CD4-positive, alpha-beta T cell treated with Interleukin-15 for 4 hours (primary cell): ENCODE data around the gene NIPBL.
"Not testable (repeated sequence)": the region's sequence is repeated elsewhere in the genome, so short reads cannot be mapped to it uniquely, and the experiment has no call there.

Experiments used
- DNase-seq: peaks from one replicate; pipeline ENCODE4 v3.0.0-alpha.2; 2020; ENCODE audit warnings: low spot score

NIPBL gene

DNA sequence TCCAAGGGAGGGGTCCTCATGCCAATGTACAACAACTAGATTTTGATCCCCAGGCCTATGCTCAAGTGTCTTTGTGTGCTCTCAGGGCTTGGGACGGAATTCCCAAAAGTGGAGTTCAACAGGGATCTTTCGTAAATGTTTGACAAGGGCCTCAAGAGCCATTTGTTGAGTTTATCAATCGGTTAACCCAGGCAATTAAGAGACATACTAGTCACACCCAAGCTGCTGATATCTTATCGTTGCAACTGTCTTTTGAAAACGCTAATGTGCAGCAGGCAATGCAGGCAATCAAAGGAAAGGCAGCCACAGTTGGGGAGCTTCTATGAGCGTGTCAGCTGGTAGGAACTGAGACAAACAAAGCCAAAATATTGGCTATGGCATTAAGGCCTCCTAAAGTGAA lies 211.4 kb downstream of the NIPBL start:
- no peak for DNase-seq

DNA sequence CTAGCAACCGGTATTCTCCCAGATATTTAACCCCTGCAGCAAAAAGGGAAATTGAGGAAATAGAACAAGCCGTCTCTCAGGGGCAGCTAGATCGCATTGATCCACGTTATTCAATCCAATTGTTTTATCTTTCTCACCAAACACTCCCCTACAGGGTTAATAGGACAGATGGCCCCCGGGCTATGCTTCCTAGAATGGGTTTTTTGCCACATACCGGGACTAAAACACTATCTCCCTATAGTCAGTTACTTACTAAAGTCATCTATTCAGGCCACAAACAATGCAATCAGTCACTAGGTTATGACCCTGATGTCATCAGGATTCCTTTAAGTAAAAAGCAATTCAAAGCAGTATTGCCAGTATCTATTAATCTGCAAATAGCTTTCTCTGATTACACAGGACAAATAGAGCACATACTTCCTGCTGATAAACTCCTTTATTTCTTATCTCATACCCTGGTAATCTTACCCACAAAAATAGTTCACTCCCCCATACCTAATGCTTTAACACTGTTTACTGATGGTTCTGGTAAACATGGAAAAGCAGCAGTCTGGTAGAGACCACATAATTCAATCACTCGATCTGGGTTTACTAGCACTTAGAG lies 213.7 kb downstream of the NIPBL start:
- DNase-seq = no peak

DNA sequence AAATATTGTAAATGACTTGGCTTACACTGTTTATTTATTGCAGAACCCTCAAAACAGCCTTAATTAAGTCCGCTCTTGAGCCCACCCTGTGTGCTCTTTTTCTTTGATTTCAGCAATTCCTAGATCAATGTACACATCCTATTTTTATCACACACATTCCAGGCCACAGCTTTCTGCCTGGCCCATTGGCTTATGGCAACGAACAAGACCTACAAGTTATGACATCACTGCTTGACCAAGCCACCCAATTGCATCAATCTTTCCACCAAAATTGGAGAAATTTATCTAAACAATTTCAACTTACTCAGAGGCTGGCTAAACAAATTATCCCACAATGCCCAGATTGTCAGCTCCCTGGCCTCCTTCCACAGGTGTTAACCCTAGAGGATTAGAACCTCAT lies 214.2 kb downstream of the NIPBL start:
- DNase-seq = no peak

DNA sequence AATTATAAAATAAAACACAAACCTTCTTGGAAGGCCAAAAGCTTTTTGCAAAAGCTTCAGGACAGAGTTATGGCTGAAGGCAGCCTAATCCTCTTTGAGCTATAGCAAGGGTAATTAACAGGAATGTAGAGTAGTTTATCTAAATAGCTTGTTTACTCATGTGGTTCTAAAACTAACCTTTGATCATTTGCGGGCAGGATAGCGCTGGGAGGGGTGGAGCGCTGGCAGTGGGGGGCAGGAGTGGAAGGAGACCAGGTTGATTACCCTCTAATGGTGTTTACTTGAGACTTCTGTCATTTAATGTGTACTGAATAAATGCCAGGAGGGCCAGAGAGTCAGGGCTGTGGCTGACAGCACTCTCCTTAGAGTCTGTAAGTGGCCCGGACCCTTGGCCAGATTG lies 217.2 kb downstream of the NIPBL start:
- DNase-seq = not testable (repeated sequence)

DNA sequence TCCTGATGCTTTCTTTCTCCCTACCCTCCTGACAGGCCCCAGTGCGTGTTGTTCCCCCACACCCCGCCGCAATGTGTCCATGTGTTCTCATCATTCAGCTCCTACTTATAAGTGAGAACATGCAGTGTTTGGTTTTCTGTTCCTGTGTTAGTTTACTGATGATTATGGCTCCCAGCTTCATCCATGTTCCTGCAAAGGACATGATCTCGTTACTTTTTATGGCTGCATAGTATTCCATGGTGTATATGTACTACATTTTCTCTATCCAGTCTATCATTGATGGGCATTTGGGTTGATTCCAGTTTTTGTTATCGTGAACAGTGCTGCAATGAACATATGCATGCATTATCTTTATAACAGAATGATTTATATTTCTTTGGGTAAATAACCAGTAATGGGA lies 222.7 kb downstream of the NIPBL start:
- DNase-seq = not testable (repeated sequence)

DNA sequence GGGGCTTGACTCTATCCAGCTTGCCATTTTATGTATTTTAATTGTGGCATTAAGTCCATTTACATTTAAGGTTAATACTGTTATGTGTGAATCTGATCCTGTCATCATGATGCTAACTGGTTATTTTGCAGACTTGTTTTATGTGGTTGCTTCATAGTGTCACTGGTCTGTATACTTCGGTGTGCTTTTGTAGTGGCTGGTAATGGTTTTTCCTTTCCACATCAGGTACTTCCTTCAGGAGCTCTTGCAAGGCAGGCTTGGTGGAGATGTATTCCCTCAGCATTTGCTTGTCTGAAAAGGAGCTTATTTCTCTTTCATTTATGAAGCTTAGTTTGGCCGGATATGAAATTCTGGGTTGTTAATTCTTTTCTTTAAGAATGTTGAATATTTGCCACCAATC lies 226.7 kb downstream of the NIPBL start:
- no peak for DNase-seq

DNA sequence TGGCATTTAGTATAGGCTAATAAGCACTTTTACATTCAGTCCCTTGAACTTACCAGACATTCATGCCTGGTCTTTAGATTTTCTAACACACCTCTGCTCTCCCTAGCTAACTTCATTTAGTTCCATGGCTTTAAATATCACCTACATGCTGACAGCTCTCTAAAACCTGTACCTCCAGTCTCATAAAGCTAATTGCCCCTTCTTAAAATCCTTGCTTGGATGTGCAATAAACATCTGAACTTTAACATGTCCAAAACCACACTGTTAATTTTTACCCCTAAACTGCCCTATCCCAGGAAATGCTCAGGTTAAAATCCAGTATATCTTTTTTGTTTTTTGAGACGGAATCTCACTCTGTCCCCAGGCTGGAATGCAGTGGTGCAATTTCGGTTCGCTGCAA lies 232.8 kb downstream of the NIPBL start:
- no peak for DNase-seq

DNA sequence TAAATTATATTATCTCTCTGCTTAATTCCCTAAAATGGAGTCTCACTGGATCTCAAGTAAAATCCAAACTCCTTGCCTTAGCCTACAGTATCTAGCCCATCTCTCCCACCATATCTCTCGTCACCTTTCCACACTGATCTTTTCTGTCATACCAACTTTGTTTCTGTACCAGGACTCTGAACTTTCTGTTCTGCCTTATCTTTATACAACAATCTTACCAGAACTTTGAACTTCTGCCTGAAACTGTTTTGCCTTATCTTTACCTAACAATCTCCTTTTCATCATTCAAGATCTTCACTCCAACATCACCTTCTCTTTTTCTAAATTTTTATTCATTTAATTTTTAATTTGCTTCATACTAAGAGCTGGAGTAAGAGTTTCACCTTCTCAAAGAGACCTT lies 233.6 kb downstream of the NIPBL start:
- DNase-seq = no peak

DNA sequence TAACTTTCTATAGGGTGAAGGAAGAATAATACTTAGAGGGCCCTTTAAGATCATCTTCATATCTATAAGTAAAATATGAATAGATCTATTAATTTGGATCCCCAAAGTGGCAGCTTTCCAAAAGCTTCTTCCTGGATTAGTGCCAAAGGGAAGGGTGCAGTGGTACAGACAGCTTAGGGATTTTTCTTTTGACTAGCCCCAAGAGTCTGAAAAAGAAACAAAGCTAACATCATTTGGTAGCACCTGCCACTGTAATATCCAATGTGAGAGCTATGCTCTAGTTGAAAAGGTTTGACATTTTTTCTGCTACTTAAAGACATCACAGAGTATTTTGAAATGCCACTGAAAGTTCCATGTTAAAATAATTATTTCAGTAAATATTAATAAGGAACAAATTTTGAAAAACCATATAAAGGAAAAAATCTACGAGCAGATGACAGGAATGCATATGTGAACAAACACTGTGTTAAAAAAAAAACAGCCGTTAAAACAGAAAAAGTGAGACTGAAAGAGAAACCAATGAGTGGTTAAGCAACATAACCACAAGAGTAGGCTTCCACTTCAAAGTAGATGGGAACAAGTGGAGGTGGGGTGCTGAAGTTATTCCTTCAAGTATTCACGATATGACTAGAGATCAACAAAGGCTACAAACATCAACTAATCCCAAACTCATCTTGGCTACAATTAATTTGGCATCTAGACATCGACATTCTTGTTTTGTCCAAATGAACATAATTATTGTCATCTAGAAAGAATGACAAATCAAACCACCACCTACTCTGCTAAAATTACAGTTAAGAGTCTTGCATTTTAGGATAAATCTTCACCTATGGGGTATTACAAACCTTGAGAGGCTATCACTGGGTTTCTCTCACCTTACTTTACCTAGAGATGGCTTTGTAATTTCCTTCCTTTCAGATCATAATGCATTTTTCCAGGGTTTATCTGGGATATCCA lies 235.1 kb downstream of the NIPBL start:
- peak; percentile 32 for DNase-seq

DNA sequence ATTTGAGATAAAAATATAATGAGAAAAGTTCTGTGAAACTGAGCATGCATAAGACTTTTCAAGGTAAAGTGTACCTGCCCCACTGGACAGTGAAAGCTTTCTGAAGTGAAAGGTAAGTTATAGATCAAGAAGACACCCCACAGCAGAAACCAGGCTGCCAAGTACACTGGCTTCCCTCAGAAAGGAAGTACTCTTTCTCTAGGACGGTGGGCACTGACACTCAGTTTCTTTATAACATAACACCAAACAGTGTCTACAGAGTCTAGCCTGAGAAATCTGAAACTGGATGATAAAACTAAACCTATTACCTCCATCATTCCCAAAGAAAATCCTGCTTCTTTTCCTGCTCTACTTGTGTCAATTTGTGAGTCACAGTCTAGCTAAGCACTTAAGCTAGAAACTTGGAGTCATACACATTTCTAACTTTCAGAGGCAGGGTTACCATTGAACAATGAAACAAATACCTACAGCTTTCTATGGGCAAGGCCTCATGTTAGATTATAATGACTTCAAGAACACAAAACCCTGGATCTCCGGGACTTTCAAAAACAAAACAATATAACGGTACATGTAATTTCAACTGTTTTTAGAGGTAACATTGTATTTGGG lies 235.9 kb downstream of the NIPBL start:
- no peak for DNase-seq
